Activated CD8-positive, alpha-beta T cell treated with anti-CD3 and anti-CD28 coated beads, Interleukin-2, amount 10 ng/mL, durations not matched to agents 7 days and 5 days (primary cell): Measurements from ENCODE around the gene RHOXF2. TPM values are rescaled to one million over a fixed set of nuclear protein-coding genes. Genes with fewer than 3 reads are reported as not detected.
"Not testable (repeated sequence)": the region's sequence is repeated elsewhere in the genome, so short reads cannot be mapped to it uniquely, and the experiment has no call there.

Experiments
- ATAC-seq: fragments of 150-1000 bp; cut with Tn5 transposase; one replicate; pipeline ENCODE4 v1.10.0; 2021; ENCODE audit warnings: moderate library complexity
- CTCF ChIA-PET: fragments of 350-600 bp; sonication (Branson Sonifier 250); formaldehyde crosslinking; loops from one replicate; lab custom pipeline; 2021; ENCODE audit warnings: antibody characterized with exemption; lab: Charles Lee
- POLR2A ChIA-PET: fragments of 350-600 bp; sonication (Branson Sonifier 250); formaldehyde crosslinking; loops from one replicate; lab custom pipeline; 2021; ENCODE audit warnings: antibody characterized with exemption; lab: Charles Lee
- DNase-seq: peaks from one replicate; pipeline ENCODE4 v3.0.0-alpha.2; 2020
- H3K27ac Mint-ChIP-seq: one replicate; pipeline ENCODE4 v1.8.0; 2021; ENCODE audit warnings: mild to moderate bottlenecking, mixed read lengths
- H3K27me3 Mint-ChIP-seq: one replicate; pipeline ENCODE4 v1.8.0; 2021; ENCODE audit warnings: low read depth, mixed read lengths
- H3K36me3 Mint-ChIP-seq: one replicate; pipeline ENCODE4 v1.8.0; 2021; ENCODE audit warnings: low read depth, mixed read lengths
- H3K4me1 Mint-ChIP-seq: one replicate; pipeline ENCODE4 v1.8.0; 2021; ENCODE audit warnings: low read depth, mixed read lengths
- H3K4me3 Mint-ChIP-seq: one replicate; pipeline ENCODE4 v1.8.0; 2021; ENCODE audit warnings: mild to moderate bottlenecking, mixed read lengths
- H3K9me3 Mint-ChIP-seq: one replicate; pipeline ENCODE4 v1.8.0; 2022; ENCODE audit warnings: mixed read lengths; ENCODE audit not compliant: insufficient read depth
- total RNA-seq, 2 experiments: library from RNA; stranded (reverse); gene quantifications; one replicate each; pipeline ENCODE4 v1.2.3, GENCODE V29; 2021

Gene RHOXF2, protein sequence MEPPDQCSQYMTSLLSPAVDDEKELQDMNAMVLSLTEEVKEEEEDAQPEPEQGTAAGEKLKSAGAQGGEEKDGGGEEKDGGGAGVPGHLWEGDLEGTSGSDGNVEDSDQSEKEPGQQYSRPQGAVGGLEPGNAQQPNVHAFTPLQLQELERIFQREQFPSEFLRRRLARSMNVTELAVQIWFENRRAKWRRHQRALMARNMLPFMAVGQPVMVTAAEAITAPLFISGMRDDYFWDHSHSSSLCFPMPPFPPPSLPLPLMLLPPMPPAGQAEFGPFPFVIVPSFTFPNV
- not detected for total RNA-seq

DNA sequence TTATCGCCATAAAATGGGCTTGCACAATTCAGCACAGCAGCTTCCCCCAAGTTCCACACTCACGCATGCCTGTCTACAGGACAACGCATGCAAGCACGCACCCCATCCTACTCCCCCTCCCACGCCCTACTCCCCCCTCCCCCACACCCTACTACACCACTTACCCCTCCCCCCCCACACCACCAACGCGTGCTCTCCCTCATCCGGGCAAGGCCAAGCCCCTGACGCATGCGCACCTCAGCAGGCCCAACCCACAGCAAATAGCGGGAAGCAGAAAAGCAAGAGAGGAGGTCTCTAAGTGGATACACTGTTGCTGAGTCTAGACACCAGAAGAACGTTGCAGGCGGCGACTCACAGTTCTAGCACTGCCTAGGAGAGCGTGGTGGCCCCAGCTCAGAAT is at the start of gene RHOXF2:
TSS of gene RHOXF2 (plus strand) at position 301 of the 400 bp plus-strand sequence. CDS start 138 bp downstream, outside the sequence.
- DNase-seq, H3K27me3 Mint-ChIP-seq, CTCF ChIA-PET, POLR2A ChIA-PET, ATAC-seq, H3K36me3 Mint-ChIP-seq, H3K27ac Mint-ChIP-seq, H3K4me3 Mint-ChIP-seq, H3K9me3 Mint-ChIP-seq, H3K4me1 Mint-ChIP-seq: not testable (repeated sequence)

DNA sequence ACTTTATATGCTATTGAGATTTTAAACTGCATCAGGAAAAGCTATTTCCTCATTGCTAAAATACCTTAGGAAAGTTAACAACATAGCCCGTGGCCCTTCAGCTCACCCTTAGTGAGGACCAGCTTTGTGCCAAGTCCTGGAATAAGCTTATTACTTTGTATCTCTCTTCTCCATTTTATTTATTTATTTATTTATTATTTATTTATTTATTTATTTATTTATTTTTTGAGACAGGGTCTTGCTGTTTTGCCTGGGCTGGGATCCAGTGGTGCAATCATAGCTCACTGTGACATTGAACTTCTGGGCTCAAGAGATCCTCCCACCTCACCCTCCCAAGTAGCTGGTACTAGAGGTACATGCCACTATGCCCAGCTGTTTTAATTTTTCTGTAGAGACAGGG is 49.0 kb upstream of the RHOXF2 start:
- H3K36me3 Mint-ChIP-seq: no peaks in the 10 kb centered on the region
- H3K9me3 Mint-ChIP-seq: no peaks in the 10 kb centered on the region
- H3K27ac Mint-ChIP-seq: no peak overlapping the region
- no peak overlapping the region for H3K4me3 Mint-ChIP-seq
- H3K4me1 Mint-ChIP-seq: no peaks in the 10 kb centered on the region
- peaks cover under 1% of the 10 kb centered on the region for H3K27me3 Mint-ChIP-seq
- DNase-seq (no peak), ATAC-seq (no peak)
- ChIA-PET POLR2A (no interaction called here), CTCF (no interaction called here)

DNA sequence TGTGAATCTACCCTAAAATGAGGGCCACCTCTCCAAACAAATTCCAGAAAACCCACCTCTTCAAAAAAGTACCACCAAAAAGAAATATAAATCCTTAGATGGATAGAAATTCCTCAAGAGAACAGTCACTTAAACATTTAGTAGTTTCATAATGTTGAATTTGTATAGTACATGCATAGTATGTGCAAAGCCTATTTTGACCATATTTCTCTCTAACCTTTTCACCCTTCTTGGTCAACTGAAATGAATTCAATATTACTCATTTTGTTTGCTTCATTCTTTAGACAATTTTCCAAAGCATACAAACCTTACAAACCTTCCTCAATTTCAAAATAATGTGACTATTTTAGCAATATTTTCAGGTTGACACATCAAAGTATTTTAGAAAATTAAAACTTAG is 46.8 kb upstream of the RHOXF2 start:
- CTCF ChIA-PET: interaction anchor here (0.6 kb wide), 1 partner anchor 14 kb away, joined by 3 read pairs; no protein-coding TSS in a partner anchor

DNA sequence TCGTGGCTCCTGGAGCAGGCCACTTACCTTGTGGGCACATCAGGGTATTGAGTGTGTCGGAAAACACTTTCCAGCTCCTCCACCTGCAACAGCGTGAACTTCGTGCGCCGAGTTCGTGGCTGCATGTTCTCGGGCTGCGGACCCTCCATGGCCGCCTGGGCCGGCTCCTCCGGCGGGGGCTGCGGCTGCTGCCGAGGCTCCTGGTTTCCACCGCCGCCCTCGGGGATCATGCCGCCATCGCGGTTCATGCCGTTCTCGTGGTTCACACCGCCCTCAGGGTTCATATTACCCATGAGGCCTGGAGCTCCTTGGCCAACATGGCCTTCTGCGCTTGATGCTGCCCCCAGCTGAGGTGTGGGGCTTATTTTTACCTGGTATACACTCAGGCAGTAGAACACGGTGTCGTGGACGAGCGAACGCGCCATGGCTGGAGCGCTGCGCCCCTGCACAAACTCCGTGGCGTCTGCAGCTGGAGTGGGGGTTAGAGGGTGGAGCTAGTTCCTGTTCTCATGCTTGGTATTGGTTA is 42.9 kb upstream of the RHOXF2 start, which contains the start of gene RHOXF1:
TSS of gene RHOXF1 (minus strand) at position 476 of the 526 bp plus-strand sequence. CDS start at position 425, 51 bp downstream.
- Mint-ChIP-seq H3K27ac (no peak within 1 kb of the TSS), H3K9me3 (no peaks in the 10 kb centered on the region), H3K4me1 (no peaks in the 10 kb centered on the region), H3K27me3 (no peaks in the 10 kb centered on the region), H3K36me3 (no peaks in the 10 kb centered on the region), H3K4me3 (no peak within 1 kb of the TSS)
- no peak for DNase-seq
- POLR2A ChIA-PET: no interaction called here
- CTCF ChIA-PET: no interaction called here
- no peak for ATAC-seq

More for the DNA sequence above, 46.8 kb upstream of the RHOXF2 start:
- no peak overlapping the region for H3K4me3 Mint-ChIP-seq
- H3K4me1 Mint-ChIP-seq: no peaks in the 10 kb centered on the region
- POLR2A ChIA-PET: no interaction called here
- H3K27ac Mint-ChIP-seq: no peak overlapping the region
- no peaks in the 10 kb centered on the region for H3K27me3 Mint-ChIP-seq
- H3K9me3 Mint-ChIP-seq: no peaks in the 10 kb centered on the region
- ATAC-seq (no peak), DNase-seq (no peak)
- H3K36me3 Mint-ChIP-seq: no peaks in the 10 kb centered on the region

DNA sequence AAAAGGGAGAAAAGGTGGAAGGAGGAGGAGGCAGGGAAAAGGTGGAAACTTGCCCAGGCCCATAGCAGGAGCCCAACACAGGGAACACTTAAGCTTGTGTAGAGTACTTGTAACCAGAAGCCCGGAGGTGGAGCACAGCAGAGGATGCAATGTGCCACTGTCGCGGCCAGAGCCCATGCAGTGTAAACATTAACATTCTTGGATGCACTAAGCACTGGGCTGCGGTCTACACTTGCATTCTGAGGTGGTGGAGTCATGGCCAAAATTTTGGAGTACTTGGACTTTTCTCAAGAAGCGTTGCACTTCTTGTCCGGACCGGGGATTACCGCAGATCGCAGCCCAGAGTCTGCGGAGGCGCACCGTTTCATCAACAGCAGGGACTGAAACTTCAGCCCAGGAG is 38.2 kb upstream of the RHOXF2 start:
- POLR2A ChIA-PET: no interaction called here
- no peak overlapping the region for H3K27ac Mint-ChIP-seq
- H3K9me3 Mint-ChIP-seq: no peaks in the 10 kb centered on the region
- DNase-seq (no peak), ATAC-seq (no peak)
- CTCF ChIA-PET: interaction anchor here (0.9 kb wide), 1 partner anchor 29 kb away, joined by 3 read pairs; no protein-coding TSS in a partner anchor
- no peaks in the 10 kb centered on the region for H3K27me3 Mint-ChIP-seq
- H3K36me3 Mint-ChIP-seq: no peaks in the 10 kb centered on the region
- no peak overlapping the region for H3K4me3 Mint-ChIP-seq
- H3K4me1 Mint-ChIP-seq: no peaks in the 10 kb centered on the region

DNA sequence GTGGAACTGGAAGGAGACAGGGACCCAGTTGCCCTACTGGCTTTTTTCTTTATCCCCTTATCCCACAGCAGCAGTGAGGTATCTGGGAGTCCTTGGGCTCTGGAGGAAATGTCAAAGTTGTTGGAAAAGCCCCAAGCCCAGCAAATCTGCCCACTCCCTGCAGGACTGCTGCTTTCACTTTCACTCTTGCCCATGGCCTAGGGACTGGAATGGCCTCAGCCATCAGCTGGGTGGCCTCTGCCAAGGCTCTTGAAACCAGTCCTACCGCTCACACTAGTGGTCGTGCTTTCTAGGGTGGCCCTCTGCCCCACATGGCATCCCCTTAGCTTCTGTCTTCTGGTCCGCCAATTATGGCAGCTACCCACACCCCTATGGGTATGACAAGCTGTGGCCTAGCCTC is 33.0 kb upstream of the RHOXF2 start:
- DNase-seq (no peak), ATAC-seq (no peak)
- no peaks in the 10 kb centered on the region for H3K36me3 Mint-ChIP-seq
- no peaks in the 10 kb centered on the region for H3K27me3 Mint-ChIP-seq
- H3K9me3 Mint-ChIP-seq: no peaks in the 10 kb centered on the region
- H3K4me1 Mint-ChIP-seq: no peaks in the 10 kb centered on the region
- POLR2A ChIA-PET: interaction anchor here (0.6 kb wide), 1 partner anchor 24 kb away, joined by 3 read pairs; no protein-coding TSS in a partner anchor
- H3K27ac Mint-ChIP-seq: no peak overlapping the region
- no peak overlapping the region for H3K4me3 Mint-ChIP-seq
- CTCF ChIA-PET: no interaction called here

DNA sequence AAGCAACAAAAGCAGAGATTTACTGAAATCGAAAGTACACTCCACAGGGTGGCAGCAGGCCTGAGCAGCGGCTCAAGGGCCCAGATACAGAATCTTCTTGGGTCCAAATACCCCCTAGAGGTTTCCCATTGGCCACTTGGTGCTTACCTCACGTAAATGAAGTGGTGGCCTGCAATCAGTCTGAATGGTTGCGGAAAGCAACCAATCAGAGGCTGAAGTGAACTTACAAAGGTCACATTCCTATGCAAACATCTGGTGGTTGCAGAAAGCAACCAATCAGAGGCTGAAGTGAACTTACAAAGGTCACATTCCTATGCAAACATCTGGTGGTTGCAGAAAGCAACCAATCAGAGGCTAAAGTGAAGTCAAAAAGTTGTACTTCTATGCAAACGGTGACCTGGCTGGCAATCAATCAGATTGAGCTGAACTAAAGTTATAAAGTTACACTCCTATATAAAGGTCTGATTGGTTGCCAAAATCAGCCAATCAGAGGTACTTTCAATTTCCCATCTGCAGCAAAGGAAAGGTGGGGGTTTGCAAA is 30.0 kb upstream of the RHOXF2 start:
- ATAC-seq, H3K4me1 Mint-ChIP-seq, H3K4me3 Mint-ChIP-seq, POLR2A ChIA-PET, CTCF ChIA-PET, DNase-seq, H3K27ac Mint-ChIP-seq, H3K27me3 Mint-ChIP-seq, H3K9me3 Mint-ChIP-seq, H3K36me3 Mint-ChIP-seq: not testable (repeated sequence)

DNA sequence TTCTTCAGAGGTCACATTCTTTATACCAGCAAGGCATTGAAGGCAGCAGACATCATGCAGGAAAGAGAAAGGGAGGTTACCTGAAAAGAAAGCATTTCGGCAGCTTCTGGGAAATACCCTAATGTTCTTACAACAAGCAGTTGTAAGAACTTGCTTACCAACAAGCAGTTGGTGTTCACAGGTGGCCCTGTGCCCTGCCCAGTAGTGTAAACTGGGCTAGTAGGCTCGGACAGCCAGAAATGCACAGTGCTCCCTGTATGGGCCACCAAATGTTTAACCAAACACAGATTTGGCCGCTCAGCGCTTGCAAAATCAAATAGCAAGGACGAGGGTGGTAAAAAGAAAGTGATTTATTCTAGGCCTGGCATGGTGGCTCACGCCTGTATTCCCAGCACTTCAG is 22.3 kb upstream of the RHOXF2 start:
- no peaks in the 10 kb centered on the region for H3K36me3 Mint-ChIP-seq
- no peak overlapping the region for H3K4me3 Mint-ChIP-seq
- ATAC-seq (no peak), DNase-seq (no peak)
- ChIA-PET POLR2A (no interaction called here), CTCF (no interaction called here)
- H3K27ac Mint-ChIP-seq: no peak overlapping the region
- H3K4me1 Mint-ChIP-seq: peaks cover 2% of the 10 kb centered on the region
- no peaks in the 10 kb centered on the region for H3K9me3 Mint-ChIP-seq
- no peaks in the 10 kb centered on the region for H3K27me3 Mint-ChIP-seq

DNA sequence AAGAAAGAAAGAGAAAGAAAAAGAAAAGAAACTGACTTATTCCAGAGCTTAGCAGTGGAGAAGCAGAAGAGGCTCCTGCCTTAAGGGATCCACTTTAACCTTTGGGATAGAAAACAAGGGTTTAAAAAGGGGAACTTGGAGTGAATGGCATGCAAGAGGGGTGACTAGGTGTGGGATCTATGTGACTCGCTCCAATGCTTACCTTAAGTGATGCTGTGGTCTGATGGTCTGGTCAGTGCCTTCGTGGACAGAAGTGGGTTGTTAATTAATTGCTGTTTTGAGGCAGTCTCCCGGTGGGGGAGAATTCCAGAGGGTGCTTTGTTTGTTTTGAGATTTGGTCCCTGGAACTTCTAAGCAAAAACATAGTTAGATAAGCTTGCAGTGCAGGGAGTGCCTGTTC is 21.6 kb upstream of the RHOXF2 start:
- peaks cover 2% of the 10 kb centered on the region for H3K4me1 Mint-ChIP-seq
- H3K9me3 Mint-ChIP-seq: no peaks in the 10 kb centered on the region
- no peaks in the 10 kb centered on the region for H3K36me3 Mint-ChIP-seq
- no peak for ATAC-seq
- H3K27ac Mint-ChIP-seq: no peak overlapping the region
- H3K4me3 Mint-ChIP-seq: no peak overlapping the region
- ChIA-PET POLR2A (no interaction called here), CTCF (no interaction called here)
- DNase-seq: no peak
- no peaks in the 10 kb centered on the region for H3K27me3 Mint-ChIP-seq

DNA sequence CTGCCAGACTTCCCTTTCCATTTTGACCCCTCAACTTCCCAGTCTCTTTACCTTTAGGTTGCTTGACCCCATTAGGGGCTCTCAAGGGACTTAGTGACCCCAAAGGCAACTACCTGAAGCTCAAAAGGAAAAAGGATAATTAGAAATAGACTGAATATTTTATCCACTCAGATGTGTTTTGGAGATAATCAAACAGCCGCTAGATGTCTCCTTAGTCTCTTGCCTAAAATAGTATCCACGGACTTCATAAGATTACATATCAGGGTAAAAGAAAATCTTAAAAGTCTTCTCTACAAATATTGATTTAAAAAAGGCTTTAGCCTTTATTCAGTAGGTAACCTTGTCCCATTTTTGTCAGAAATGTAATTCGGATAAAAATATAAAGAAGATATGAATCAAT is 21.0 kb upstream of the RHOXF2 start:
- Mint-ChIP-seq H3K36me3 (no peaks in the 10 kb centered on the region), H3K27ac (no peak overlapping the region), H3K4me1 (peaks cover 2% of the 10 kb centered on the region), H3K27me3 (no peaks in the 10 kb centered on the region), H3K4me3 (no peak overlapping the region), H3K9me3 (no peaks in the 10 kb centered on the region)
- ChIA-PET CTCF (no interaction called here), POLR2A (no interaction called here)
- DNase-seq (no peak), ATAC-seq (no peak)

DNA sequence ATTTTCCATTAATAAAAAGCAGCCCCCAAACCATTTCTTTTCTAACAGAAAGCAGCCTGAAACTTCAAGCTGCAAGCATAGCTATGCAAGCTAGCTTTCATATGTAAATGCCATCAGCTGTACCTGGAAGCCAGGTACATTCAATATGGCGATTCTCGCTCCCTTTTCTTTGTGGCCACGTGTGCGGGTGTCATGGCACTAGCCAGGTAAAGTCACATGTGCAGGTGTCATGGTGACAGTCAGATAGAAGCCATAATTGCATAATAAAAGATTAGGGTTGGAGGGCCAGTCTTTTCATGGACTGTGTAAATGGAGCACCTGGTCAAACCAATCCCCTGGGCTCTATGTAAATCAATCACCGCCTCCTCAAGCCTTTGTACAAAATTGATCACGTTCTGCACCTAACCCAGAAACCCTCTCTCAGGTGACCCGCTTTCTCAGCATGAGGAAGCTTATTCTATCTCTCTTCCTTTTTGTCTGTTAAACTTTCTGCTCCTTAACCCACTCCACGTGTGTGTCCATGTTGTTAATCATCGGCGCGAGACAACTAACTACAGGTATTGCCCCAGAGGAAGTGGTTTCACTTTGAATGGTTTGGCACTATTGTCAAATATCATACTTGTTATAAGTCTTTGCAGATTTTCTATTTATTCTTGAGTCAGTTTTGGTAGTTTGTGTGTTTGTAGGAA is 18.0 kb upstream of the RHOXF2 start:
- ATAC-seq (no peak), DNase-seq (no peak)
- peaks cover 2% of the 10 kb centered on the region for H3K36me3 Mint-ChIP-seq
- no peaks in the 10 kb centered on the region for H3K27me3 Mint-ChIP-seq
- no peak overlapping the region for H3K4me3 Mint-ChIP-seq
- ChIA-PET POLR2A (no interaction called here), CTCF (no interaction called here)
- H3K4me1 Mint-ChIP-seq: peaks cover 14% of the 10 kb centered on the region
- H3K27ac Mint-ChIP-seq: no peak overlapping the region
- H3K9me3 Mint-ChIP-seq: no peaks in the 10 kb centered on the region
